Naive B cell (primary cell): ENCODE measurements around the gene CRKL. TPM values are rescaled to one million over a fixed set of nuclear protein-coding genes. Genes with fewer than 3 reads are reported as not detected.
A peak's percentile ranks its signal among the peaks of the same experiment; 100 is the strongest.

Source experiments
- ATAC-seq, 2 donors: fragments of 150-1000 bp; cut with Tn5 transposase; 2 replicates each; pipeline ENCODE4 v1.10.0; 2021; ENCODE audit warnings: low read depth in 2 of 2, mild to moderate bottlenecking in 2 of 2, moderate library complexity in 2 of 2
- DNase-seq: peaks from one replicate; pipeline ENCODE4 v3.0.0; 2022
- H3K27ac Mint-ChIP-seq, 6 donors: one replicate each; pipeline ENCODE4 v1.8.0; 2020 to 2022; ENCODE audit warnings: mild to moderate bottlenecking in 6 of 6, mixed read lengths in 6 of 6, moderate library complexity in 5 of 6, inconsistent platforms in 2 of 6
- H3K27me3 Mint-ChIP-seq, 3 donors: one replicate each; pipeline ENCODE4 v1.8.0; 2021 to 2022; ENCODE audit warnings: mixed read lengths in 3 of 3, mild to moderate bottlenecking in 1 of 3
- H3K36me3 Mint-ChIP-seq, 2 donors: one replicate each; pipeline ENCODE4 v1.8.0; 2020 to 2022; ENCODE audit warnings: mixed read lengths in 2 of 2, inconsistent platforms in 1 of 2, mild to moderate bottlenecking in 1 of 2
- H3K4me1 Mint-ChIP-seq, 3 donors: one replicate each; pipeline ENCODE4 v1.8.0; 2020 to 2022; ENCODE audit warnings: mixed read lengths in 3 of 3, inconsistent platforms in 1 of 3, mild to moderate bottlenecking in 1 of 3, moderate library complexity in 1 of 3
- H3K4me3 Mint-ChIP-seq, 8 donors: one replicate each; pipeline ENCODE4 v1.8.0; 2020 to 2022; ENCODE audit warnings: mild to moderate bottlenecking in 8 of 8, mixed read lengths in 8 of 8, moderate library complexity in 8 of 8, inconsistent platforms in 2 of 8
- H3K9me3 Mint-ChIP-seq, 7 donors: one replicate each; pipeline ENCODE4 v1.8.0; 2020 to 2022; ENCODE audit warnings: mixed read lengths in 7 of 7, mild to moderate bottlenecking in 5 of 7, inconsistent platforms in 2 of 7, moderate library complexity in 1 of 7
- polyA plus RNA-seq, 6 donors: library from polyadenylated mRNA; unstranded; fragments of 300-500 nt; fragmentation: Illumina TruSeq; gene quantifications; one replicate each; pipeline ENCODE4 v1.2.3, GENCODE V29; 2021; ENCODE audit warnings: low read depth in 6 of 6

CRKL gene
- polyA plus RNA-seq, 6 donors from 2014 or later: 42.6 to 60.7 (median 50.0) TPM

GRCh38 chr22:20991252-20992055, 74.2 kb downstream of the CRKL start:
- DNase-seq: no peak
- no peaks in the 10 kb centered on the region for H3K27me3 Mint-ChIP-seq
- no peak overlapping the region for H3K4me3 Mint-ChIP-seq
- H3K4me1 Mint-ChIP-seq: peaks cover 0 to 2% (median 0%) of the 10 kb centered on the region in 3 donors
- no peaks in the 10 kb centered on the region for H3K9me3 Mint-ChIP-seq
- peaks cover 0 to 2% of the 10 kb centered on the region in 2 donors for H3K36me3 Mint-ChIP-seq
- H3K27ac Mint-ChIP-seq: no peak overlapping the region
- ATAC-seq: no peak

- no peaks in the 10 kb centered on the region for H3K4me1 Mint-ChIP-seq
- H3K27me3 Mint-ChIP-seq: no peaks in the 10 kb centered on the region
- H3K27ac Mint-ChIP-seq: no peak overlapping the region
- ATAC-seq (no peak), DNase-seq (no peak)
- H3K4me3 Mint-ChIP-seq: no peak overlapping the region
- H3K9me3 Mint-ChIP-seq: no peaks in the 10 kb centered on the region
- no peaks in the 10 kb centered on the region for H3K36me3 Mint-ChIP-seq
These were observed 74.8 kb downstream of the CRKL start for GRCh38 chr22:20992056-20992442.

GRCh38 chr22:20992456-20993303, 75.5 kb downstream of the CRKL start:
- ATAC-seq (no peak), DNase-seq (no peak)
- H3K9me3 Mint-ChIP-seq: no peaks in the 10 kb centered on the region
- no peaks in the 10 kb centered on the region for H3K4me1 Mint-ChIP-seq
- H3K27ac Mint-ChIP-seq: peak overlapping the region in 1 of 6 donors; percentile 63
- no peaks in the 10 kb centered on the region for H3K27me3 Mint-ChIP-seq
- H3K36me3 Mint-ChIP-seq: no peaks in the 10 kb centered on the region
- no peak overlapping the region for H3K4me3 Mint-ChIP-seq

GRCh38 chr22:20993304-20994127, 76.3 kb downstream of the CRKL start:
- ATAC-seq (no peak), DNase-seq (no peak)
- Mint-ChIP-seq H3K36me3 (no peaks in the 10 kb centered on the region), H3K27ac (no peak overlapping the region), H3K27me3 (no peaks in the 10 kb centered on the region), H3K4me3 (no peak overlapping the region), H3K4me1 (peaks cover 0 to 6% (median 0%) of the 10 kb centered on the region in 3 donors), H3K9me3 (no peaks in the 10 kb centered on the region)

- Mint-ChIP-seq H3K27me3 (no peaks in the 10 kb centered on the region), H3K36me3 (no peaks in the 10 kb centered on the region), H3K4me3 (no peak overlapping the region), H3K27ac (no peak overlapping the region), H3K4me1 (peaks cover 0 to 6% (median 0%) of the 10 kb centered on the region in 3 donors), H3K9me3 (no peaks in the 10 kb centered on the region)
- no peak for ATAC-seq
- DNase-seq: no peak
These were observed 77.1 kb downstream of the CRKL start for GRCh38 chr22:20994128-20994901.

- Mint-ChIP-seq H3K27me3 (no peaks in the 10 kb centered on the region), H3K4me1 (peaks cover 0 to 10% (median 0%) of the 10 kb centered on the region in 3 donors), H3K27ac (no peak overlapping the region), H3K9me3 (no peaks in the 10 kb centered on the region), H3K36me3 (no peaks in the 10 kb centered on the region), H3K4me3 (no peak overlapping the region)
- no peak for DNase-seq
- no peak for ATAC-seq
These were observed 77.7 kb downstream of the CRKL start for GRCh38 chr22:20994902-20995241.

- Mint-ChIP-seq H3K9me3 (no peaks in the 10 kb centered on the region), H3K36me3 (no peaks in the 10 kb centered on the region), H3K27ac (peak overlapping the region in 1 of 6 donors; percentile 83), H3K4me3 (no peak overlapping the region), H3K27me3 (no peaks in the 10 kb centered on the region), H3K4me1 (peaks cover 0 to 16% (median under 1%) of the 10 kb centered on the region in 3 donors)
- ATAC-seq (no peak), DNase-seq (no peak)
These were observed 78.3 kb downstream of the CRKL start for GRCh38 chr22:20995329-20996030.

- Mint-ChIP-seq H3K9me3 (no peaks in the 10 kb centered on the region), H3K36me3 (no peaks in the 10 kb centered on the region), H3K4me3 (peak overlapping the region in 1 of 8 donors; percentile 45), H3K27ac (peak overlapping the region in 1 of 6 donors; percentile 49), H3K4me1 (peaks cover under 1 to 20% (median 6%) of the 10 kb centered on the region in 3 donors), H3K27me3 (no peaks in the 10 kb centered on the region)
- ATAC-seq (no peak), DNase-seq (no peak)
These were observed 78.8 kb downstream of the CRKL start for GRCh38 chr22:20996031-20996410.

GRCh38 chr22:20996598-20997535, 79.7 kb downstream of the CRKL start:
- H3K36me3 Mint-ChIP-seq: no peaks in the 10 kb centered on the region
- H3K9me3 Mint-ChIP-seq: no peaks in the 10 kb centered on the region
- H3K4me1 Mint-ChIP-seq: peaks cover 7 to 29% (median 12%) of the 10 kb centered on the region in 3 donors
- H3K27me3 Mint-ChIP-seq: no peaks in the 10 kb centered on the region
- ATAC-seq: no peak
- peak overlapping the region in 1 of 8 donors; percentile 45 for H3K4me3 Mint-ChIP-seq
- DNase-seq: no peak
- peak overlapping the region in 1 of 6 donors; percentile 49 for H3K27ac Mint-ChIP-seq

GRCh38 chr22:20997536-20998257, 80.5 kb downstream of the CRKL start:
- Mint-ChIP-seq H3K27ac (no peak overlapping the region), H3K27me3 (no peaks in the 10 kb centered on the region)

More at GRCh38 chr22:20997536-20998257, 80.5 kb downstream of the CRKL start:
- ATAC-seq (no peak), DNase-seq (no peak)
- Mint-ChIP-seq H3K4me1 (peaks cover 9 to 35% (median 14%) of the 10 kb centered on the region in 3 donors), H3K4me3 (no peak overlapping the region), H3K9me3 (no peaks in the 10 kb centered on the region), H3K36me3 (no peaks in the 10 kb centered on the region)
